GM18870 (cell line): Measurements from ENCODE around the gene ZNF487.
A peak's percentile ranks its signal among the peaks of the same experiment; 100 is the strongest.
"Not testable (repeated sequence)": the region's sequence is repeated elsewhere in the genome, so short reads cannot be mapped to it uniquely, and the experiment has no call there.

ENCODE experiments used
- ATAC-seq: cut with Tn5 transposase; IDR thresholded peaks from one replicate; pipeline ENCODE4 v1.9.1; 2021; ENCODE audit warnings: moderate library complexity; ENCODE audit not compliant: unreplicated experiment

The ZNF487 gene

DNA sequence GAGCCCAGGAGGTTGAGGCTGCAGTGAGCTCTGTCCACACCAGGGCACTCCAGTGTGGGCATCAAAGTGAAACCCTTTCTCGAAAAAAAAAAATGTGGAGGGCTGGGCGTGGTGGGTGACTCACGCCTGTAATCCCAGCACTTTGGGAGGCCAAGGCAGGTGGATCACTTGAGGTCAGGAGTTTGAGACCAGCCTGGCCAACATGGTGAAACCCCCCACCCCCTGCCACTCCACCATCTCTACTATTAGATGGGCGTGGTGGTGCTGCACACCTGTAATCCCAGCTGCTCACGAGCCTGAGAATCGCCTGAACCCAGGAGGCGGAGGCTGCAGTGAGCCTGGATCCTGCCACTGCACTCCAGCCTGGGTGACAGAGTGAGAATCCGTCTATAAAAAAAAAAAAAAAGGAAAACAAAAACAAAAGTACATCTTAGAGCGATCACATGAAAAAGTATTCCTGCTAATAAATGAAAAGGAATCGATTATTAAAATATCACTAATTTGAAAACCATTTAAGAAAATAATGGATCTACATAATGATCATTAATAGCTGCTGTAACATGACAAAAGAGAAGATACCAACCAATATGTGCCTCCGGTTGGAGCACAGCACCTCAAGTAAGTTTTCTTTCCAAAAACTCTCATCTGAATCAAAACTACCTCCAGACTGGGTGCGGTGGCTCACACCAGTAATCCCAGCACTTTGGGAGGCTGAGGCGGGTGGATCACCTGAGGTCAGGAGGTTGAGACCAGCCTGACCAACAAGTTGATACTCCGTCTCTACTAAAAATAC lies 32.8 kb upstream of the ZNF487 start:
- ATAC-seq, result no peak

- peak; percentile 24 for ATAC-seq
Measured at GRCh38 chr10:43404704-43405084, 32.2 kb upstream of the ZNF487 start.

DNA sequence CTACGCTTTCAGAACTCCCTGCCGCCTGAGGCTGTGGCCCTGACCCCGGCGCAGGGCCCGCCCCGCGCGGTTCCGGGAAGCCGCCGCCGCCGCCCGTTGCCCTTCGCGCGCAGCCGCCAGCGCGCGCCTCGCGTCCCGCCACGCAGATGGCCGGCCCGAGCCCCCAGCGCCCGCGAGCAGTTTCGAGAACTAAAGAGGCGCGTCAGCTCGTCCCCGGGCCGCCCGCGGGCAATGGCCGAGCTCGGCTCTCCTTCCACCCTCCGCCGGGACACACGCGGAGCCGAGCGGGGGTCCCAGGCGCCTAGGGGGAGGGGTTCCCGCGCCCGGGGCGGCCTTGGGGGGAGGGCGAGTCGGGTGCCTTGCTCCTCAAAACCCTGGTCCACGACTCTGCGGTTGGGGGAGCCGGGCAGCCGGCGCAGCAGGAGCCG lies 29.7 kb upstream of the ZNF487 start:
- no peak for ATAC-seq

- peak; percentile 46 for ATAC-seq
Measured at GRCh38 chr10:43407576-43408330, 29.2 kb upstream of the ZNF487 start.

GRCh38 chr10:43408331-43408709 lies 28.6 kb upstream of the ZNF487 start:
- no peak for ATAC-seq

GRCh38 chr10:43408710-43409384 lies 28.1 kb upstream of the ZNF487 start, which contains the start of gene HNRNPF:
Gene HNRNPF, minus strand, starts transcription at chr10:43409186. Its CDS starts 21,302 bp downstream, at chr10:43387884.
- peak; percentile 48 for ATAC-seq

DNA sequence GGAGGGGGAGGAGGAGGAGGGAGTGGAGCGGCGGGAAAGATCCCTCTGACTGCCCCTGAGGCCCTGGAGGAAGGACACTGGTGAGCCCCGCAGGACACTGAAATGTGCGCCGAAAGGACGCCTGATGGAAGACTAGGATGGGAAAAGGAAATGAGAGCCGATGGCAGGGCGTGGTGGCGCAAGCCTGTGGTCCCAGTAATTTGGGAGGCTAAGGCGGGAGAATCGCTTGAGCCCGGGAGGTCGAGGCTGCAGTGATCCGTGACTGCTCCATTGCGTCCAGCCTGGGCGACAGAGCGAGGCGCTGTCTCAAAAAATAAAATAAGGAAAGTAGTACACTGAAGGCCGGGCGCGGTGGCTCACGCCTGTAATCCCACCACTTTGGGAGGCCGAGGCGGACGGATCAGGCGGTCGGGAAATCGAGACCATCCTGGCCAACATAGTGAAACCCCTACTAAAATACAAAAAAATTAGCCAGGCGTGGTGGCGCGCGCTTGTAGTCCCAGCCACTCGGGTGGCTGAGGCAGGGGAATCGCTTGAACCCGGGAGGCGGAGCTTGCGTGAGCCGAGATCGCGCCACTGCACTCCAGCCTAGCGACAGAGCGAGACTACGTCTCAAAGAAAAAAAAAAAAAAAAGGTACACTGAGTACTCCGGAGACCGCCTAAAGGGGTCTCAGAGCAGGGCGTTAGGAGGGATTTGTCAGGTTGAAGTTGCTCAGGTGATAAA lies 27.4 kb upstream of the ZNF487 start:
- no peak for ATAC-seq

DNA sequence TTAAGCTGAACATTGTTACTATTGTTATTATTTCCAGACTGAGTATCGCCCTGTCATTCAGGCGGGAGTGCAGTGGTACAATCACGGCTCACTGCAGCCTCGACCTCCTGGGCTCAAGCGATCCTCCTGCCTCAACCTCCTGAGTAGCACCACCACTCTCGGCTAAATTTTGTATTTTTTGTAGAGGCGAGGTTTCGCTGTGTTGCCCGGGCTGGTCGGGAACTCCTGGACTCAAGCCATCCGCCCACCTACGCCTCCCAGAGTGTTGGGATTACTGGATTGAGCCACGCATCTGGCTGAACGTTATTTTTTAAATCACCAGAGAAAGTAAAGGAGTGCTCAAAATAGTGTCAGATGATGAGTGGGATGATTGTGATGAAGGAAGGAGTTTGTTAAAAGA lies 26.6 kb upstream of the ZNF487 start:
- no peak for ATAC-seq

DNA sequence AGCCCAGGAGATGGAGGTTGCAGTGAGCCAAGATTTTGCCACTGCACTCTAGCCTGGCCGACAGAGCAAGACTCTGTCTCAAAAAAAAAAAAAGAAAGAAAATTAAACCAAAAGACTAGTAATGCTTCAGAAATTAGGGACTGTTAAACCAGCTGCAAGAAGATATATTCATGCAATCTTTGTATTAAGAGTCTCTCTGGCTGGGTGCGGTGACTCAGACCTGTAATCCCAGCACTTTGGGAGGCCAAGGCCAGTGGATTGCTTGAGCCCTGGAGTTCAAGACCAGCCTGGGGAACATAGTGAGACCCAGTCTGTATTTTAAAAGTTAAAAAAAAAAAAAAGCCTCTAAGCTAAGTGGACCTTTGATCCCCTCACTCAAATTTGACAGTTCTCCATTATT lies 25.4 kb upstream of the ZNF487 start:
- no peak for ATAC-seq

DNA sequence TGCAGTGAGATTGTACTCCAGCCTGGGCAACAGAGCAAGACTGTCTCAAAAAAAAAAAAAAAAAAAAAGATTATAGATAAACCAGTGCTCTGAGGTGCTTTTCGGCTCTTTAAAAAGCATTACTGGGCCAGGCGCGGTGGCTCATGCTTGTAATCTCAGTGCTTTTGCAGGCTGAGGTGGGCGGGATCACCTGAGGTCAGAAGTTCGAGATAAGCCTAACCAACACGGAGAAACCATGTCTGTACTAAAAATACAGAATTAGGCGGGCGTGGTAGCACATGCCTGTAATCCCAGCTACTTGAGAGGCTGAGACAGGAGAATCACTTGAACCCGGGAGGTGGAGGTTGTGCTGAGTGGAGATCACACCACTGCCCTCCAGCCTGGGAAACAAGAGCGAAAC lies 21.4 kb upstream of the ZNF487 start:
- ATAC-seq, result no peak

DNA sequence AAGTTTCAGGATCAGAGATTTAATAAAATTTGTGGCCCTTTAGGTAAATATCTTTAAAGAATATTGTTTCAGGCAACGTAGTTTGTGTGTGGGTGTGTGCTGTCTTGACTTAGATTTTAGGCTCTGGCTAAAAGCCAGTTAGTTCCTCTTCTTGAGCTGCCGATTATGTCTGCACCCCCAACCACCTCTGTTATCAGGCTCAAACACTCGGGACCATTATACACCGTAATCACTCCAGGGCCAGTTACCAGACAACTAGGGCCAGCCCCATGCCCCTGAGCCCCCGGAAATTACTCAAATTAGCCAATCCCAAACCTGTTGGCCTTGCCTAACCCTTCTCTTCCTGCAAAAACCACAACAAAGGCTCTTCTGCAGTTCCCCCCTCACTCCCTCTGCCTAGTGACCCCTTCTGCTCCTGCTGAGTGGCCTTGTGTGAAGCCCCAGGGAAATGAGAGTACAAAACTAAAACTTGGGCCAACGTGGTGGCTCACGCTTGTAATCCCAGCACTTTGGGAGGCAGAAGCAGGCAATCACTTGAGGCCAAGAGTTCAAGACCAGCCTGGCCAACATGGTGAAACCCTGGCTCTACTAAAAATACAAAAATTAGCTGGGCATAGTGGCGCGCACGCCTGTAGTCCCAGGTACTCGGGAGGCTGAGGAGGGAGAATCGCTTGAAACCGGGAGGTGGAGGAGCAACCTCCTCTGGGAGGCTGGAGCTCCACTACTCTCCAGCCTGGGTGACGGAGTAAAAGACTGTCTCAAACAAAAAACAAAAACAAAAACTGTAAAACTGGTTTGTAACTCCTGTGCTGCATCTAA lies 18.8 kb upstream of the ZNF487 start:
- ATAC-seq, result no peak

DNA sequence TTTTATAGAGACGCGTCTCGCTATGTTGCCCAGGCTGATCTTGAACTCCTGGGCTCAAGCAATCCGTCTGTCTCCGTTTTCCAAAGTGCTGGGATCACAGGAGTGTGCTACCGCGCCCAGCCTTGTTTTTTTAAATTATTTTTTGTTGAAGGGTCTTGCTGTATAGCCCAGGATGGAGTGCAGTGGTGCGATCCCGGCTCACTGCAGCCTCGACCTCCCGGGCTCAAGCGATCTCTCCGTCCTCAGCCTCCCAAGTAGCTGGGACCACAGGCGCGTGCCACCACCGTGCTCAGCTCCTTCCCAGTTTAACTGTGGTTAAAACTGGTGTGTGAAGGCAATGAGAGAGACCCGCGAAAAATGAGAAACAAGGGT lies 16.9 kb upstream of the ZNF487 start:
- no peak for ATAC-seq

DNA sequence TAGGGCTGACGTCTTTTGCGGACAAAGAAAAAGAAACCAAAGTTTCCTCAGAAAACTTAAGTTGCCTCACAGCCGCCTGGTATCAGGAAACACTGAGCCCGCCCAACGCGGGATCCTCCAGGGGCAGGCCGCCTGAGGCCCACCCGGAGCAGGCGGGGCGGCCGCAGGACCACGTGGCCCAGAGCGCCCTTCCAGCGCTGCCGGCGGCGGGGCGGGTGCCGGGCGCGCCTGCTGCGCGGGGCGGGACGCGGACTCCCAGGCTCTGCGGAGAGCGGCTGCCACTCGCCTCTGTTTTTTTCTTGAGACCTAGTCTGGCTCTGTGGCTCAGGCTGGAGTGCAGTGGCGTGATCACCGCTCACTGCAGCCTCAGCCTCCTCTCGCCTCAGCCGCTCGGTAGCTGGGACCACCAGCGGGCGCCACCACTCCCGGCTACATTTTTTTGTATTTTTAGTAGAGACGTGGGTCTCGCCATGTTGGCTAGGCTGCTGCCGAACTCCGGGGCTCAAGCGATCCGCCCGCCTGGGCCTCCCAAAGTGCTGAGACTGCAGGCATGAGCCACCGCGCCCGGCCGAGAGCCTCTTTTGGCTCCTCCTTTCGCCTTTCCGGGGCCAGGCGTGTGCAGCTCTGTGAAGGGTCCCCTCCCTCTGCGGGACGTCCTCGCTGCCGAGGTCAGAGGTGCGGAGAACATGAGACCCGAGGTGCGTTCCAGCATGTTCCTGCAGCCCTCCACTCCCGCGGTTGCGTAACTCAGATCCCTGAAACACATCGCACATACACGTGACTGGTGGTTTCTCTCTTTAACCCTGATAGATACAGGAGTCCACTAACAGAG lies 16.3 kb upstream of the ZNF487 start:
- peak; percentile 78 for ATAC-seq

GRCh38 chr10:43421201-43421507 lies 15.8 kb upstream of the ZNF487 start:
- ATAC-seq, result peak; percentile 14

GRCh38 chr10:43421519-43421918 lies 15.4 kb upstream of the ZNF487 start:
- no peak for ATAC-seq

DNA sequence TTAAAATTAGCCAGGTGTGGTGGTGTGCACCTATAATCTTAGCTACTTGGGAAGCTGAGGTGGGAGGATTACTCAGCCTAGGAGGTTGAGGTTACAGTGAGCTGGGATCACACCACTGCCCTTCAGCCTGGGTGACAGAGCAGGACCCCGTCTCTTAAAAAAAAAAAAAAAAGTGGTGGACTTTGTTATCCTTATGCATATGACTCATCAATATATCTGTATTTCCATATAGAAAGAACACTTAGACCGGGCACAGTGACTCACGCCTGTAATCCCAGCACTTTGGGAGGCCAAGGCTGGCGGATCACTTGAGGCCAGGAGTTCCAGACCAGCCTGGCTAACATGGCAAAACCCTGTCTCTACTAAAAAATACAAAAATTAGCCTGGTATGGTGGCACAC lies 15.0 kb upstream of the ZNF487 start:
- ATAC-seq, result not testable (repeated sequence)

DNA sequence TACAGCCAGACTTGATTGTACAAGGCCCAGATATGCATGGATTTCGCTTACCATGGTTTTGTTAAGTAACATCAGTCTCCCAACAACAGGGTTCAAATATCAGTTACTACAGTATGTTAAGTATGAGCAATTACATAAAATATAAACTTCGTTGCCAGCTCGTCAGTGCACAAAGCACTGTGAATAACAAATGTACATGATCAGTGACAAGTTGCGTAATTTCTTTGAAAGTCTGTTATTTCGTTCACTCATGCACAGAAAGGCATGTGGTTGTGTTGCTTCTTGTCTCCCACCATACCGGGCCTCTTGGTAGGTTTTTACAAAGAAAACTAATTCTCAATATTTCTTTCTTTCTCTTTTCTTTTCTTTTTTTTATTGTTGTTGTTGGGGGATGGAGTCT lies 12.5 kb upstream of the ZNF487 start:
- no peak for ATAC-seq

DNA sequence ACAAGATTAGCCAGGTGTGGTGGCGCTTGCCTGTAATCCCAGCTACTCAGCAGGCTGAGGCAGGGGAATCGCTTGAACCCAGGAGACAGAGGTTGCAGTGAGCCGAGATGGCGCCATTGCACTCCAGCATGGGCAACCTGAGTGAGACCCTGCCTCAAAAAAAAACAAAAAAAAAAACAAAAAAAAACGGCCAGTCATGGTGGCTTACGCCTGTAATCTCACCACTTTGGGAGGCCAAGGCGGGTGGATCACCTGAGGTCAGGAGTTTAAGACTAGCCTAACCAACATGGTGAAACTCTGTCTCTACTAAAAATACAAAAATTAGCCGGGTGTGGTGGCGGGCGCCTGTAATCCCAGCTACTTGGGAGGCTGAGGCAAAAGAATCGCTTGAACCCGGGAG lies 10.4 kb upstream of the ZNF487 start:
- ATAC-seq, result not testable (repeated sequence)

GRCh38 chr10:43427166-43427825 lies 9.6 kb upstream of the ZNF487 start:
- ATAC-seq, result peak; percentile 91
